ENCODE results near the gene CCSER1. TPM values are rescaled to one million over a fixed set of nuclear protein-coding genes. Genes with fewer than 3 reads are reported as not detected.

The CCSER1 gene
- total and polyA plus RNA-seq, 2 of the 8 experiments (the other 6 are each of a cell fraction or from before 2014, with no cell fraction given): 0.26 to 0.84 TPM

DNA sequence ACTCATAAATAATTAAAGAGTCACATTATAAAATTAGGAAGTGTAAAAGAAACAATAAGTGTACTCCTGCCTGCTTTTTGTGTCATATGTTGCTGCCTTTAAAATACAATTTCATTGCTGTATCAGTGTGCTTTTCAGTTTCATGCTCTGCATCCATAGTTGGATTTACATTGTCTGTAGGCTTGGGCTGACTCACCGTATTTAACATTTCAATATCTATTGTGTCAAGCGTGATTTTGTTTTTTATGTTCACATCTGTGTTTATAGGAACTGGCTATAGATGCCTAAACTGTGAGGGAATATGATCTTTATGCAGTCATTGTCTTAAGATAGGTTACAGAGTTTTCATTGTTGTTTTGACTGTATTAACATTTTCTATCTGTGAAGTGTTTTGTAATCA, 18.1 kb downstream of the CCSER1 start (continued):
- TF ChIP-seq, protein P1, sequence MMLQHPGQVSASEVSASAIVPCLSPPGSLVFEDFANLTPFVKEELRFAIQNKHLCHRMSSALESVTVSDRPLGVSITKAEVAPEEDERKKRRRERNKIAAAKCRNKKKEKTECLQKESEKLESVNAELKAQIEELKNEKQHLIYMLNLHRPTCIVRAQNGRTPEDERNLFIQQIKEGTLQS (IDR thresholded peaks at IDR 0.05; ENCODE audit: insufficient read depth, low read depth, low read length): no peak
- TF ChIP-seq SRF (IDR thresholded peaks at IDR 0.05; ENCODE audit: low read depth, low read length): no peak
- no peak for TF ChIP-seq POLR2AphosphoS5 (IDR thresholded peaks at IDR 0.05; ENCODE audit: low read depth, low read length)
- no peak for TF ChIP-seq RXRA (IDR thresholded peaks at IDR 0.05; ENCODE audit: insufficient read depth, low read depth, low read length)
- no peak for TF ChIP-seq KDM1A (IDR thresholded peaks at IDR 0.05; ENCODE audit: borderline replicate concordance, low read length)
- TF ChIP-seq SIRT6 (IDR thresholded peaks at IDR 0.05; ENCODE audit: low read length): no peak
- TF ChIP-seq, protein P2, sequence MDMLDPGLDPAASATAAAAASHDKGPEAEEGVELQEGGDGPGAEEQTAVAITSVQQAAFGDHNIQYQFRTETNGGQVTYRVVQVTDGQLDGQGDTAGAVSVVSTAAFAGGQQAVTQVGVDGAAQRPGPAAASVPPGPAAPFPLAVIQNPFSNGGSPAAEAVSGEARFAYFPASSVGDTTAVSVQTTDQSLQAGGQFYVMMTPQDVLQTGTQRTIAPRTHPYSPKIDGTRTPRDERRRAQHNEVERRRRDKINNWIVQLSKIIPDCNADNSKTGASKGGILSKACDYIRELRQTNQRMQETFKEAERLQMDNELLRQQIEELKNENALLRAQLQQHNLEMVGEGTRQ (IDR thresholded peaks at IDR 0.05; ENCODE audit: low read length): no peak
- TF ChIP-seq ZNF274 (IDR thresholded peaks at IDR 0.05; ENCODE audit: borderline replicate concordance, extremely low read depth, low read length): no peak
